ENCODE measurements around the gene TXNIP. TPM values are rescaled to one million over a fixed set of nuclear protein-coding genes. Genes with fewer than 3 reads are reported as not detected.
A peak's percentile ranks its signal among the peaks of the same experiment; 100 is the strongest.

TXNIP gene
- total and polyA plus RNA-seq, 7 donors: 887 to 2,747 (median 1,577) TPM

DNA sequence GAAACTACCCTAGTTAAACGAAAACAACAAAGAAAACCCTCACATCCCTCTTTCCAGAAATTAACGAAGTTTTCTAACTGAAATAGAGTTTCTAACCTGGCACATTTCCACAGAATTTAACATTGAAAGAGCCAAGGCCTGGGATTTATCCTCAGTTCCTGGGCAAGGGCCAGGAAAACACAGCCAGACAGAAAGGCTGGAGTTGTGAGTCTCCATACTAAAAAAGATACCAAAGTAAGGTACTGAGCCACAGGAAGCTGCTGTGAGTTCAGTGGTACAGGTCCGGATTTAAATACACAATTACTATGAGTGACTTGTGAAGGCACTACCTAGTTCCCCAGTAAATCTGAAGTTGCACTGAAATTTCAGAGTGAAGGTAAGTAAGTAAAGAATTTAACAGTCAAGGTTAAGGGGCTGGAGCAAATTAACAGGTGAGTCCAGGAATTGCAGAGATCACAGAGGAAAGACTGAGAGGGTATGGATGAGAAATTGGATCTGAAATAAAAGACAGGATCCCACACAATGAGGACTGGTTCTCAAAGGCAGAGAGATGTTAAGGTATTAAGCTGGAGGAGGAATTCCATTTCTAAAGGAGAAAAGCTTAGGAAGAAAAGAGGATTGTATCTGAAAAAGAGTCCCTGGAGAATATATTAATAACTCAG, 39.5 kb downstream of the TXNIP start:
- Histone ChIP-seq H3K27me3 (ENCODE audit: insufficient read depth in 3 of 3, low read length in 2 of 3) (no peaks in the 10 kb centered on the region), H3K9me3 (no peaks in the 10 kb centered on the region), H3K4me3 (peak overlapping the region; percentile 68), H3K4me1 (peaks cover 72% of the 10 kb centered on the region), H3K36me3 (ENCODE audit: insufficient read depth in 1 of 2, low read depth in 1 of 2) (no peaks in the 10 kb centered on the region), H3K27ac (peak overlapping the region; percentile 92)
- intact Hi-C loops (cut with DNase I): no loop called here
- ATAC-seq (peak in 3 of 4 donors; percentile 15 to 56 (median 35)), DNase-seq (peak; percentile 43 to 68)
- TF ChIP-seq CTCF (IDR thresholded peaks at IDR 0.05): no peak
- WGBS, 3 donors: 1 to 3% (median 3%) methylated on average over 3 of the region's 3 CpGs

- H3K27ac ChIP-seq: peak overlapping the region; percentile 92
- H3K27me3 ChIP-seq (ENCODE audit: insufficient read depth in 3 of 3, low read length in 2 of 3): no peaks in the 10 kb centered on the region
- H3K4me1 ChIP-seq: peaks cover 73% of the 10 kb centered on the region
- TF ChIP-seq CTCF (IDR thresholded peaks at IDR 0.05): no peak
- peak overlapping the region; percentile 68 for H3K4me3 ChIP-seq
- H3K9me3 ChIP-seq: no peaks in the 10 kb centered on the region
- H3K36me3 ChIP-seq (ENCODE audit: insufficient read depth in 1 of 2, low read depth in 1 of 2): no peaks in the 10 kb centered on the region
- no peak for ATAC-seq
- intact Hi-C loops (cut with DNase I): no loop called here
- no peak for DNase-seq
Measured at GRCh38 chr1:145956361-145956760, 40.0 kb downstream of the TXNIP start.

GRCh38 chr1:145955436-145955835, 40.9 kb downstream of the TXNIP start:
- H3K27ac ChIP-seq: peak overlapping the region; percentile 92
- DNase-seq: no peak

DNA sequence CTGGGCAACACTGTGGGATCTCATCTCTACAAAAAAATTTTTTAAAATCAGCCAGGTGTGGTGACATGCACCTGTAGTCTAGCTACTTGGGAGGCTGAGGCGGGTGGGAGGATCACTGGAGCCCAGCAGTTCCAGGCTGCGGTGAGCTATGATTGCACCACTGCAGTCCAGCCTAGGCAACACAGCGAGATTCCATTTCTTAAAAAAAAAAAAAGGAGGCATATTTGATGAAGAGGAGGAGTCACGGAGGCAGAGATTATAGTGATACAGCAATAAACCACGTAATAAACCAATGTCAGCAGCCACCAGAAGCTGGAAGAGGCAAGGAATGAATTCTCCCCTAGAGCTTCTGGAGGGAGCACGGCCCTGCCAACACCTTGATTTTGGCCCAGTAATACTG, 42.5 kb downstream of the TXNIP start:
- H3K27me3 ChIP-seq (ENCODE audit: insufficient read depth in 3 of 3, low read length in 2 of 3): no peaks in the 10 kb centered on the region
- no peak for ATAC-seq
- peak overlapping the region; percentile 68 for H3K4me3 ChIP-seq
- intact Hi-C loops (cut with DNase I): loop anchor here (2.0 to 5.0 kb wide), 2 partner anchors 17 to 37 kb away; partner anchors contain the start of gene PEX11B (in 1 of the 2)
- DNase-seq: no peak
- no peak for TF ChIP-seq CTCF (IDR thresholded peaks at IDR 0.05)
- H3K4me1 ChIP-seq: peaks cover 76% of the 10 kb centered on the region
- H3K36me3 ChIP-seq (ENCODE audit: insufficient read depth in 1 of 2, low read depth in 1 of 2): no peaks in the 10 kb centered on the region
- no peaks in the 10 kb centered on the region for H3K9me3 ChIP-seq
- peak overlapping the region; percentile 92 for H3K27ac ChIP-seq
- 78 to 87% (median 83%) methylated on average over 6 of the region's 6 CpGs for WGBS, 3 donors

More at GRCh38 chr1:145955436-145955835, 40.9 kb downstream of the TXNIP start:
- no peak for ATAC-seq
- H3K36me3 ChIP-seq (ENCODE audit: insufficient read depth in 1 of 2, low read depth in 1 of 2): no peaks in the 10 kb centered on the region
- no peaks in the 10 kb centered on the region for H3K9me3 ChIP-seq
- peaks cover 73% of the 10 kb centered on the region for H3K4me1 ChIP-seq
- no peaks in the 10 kb centered on the region for H3K27me3 ChIP-seq (ENCODE audit: insufficient read depth in 3 of 3, low read length in 2 of 3)
- no peak for TF ChIP-seq CTCF (IDR thresholded peaks at IDR 0.05)
- WGBS, 3 donors: 0 to 10% (median 6%) methylated on average over 2 of the region's 2 CpGs
- intact Hi-C loops (cut with DNase I): loop anchor here in 1 of 2 donors (2.0 kb wide), 1 partner anchor 19 kb away; no protein-coding TSS in a partner anchor
- H3K4me3 ChIP-seq: peak overlapping the region; percentile 68

All from psoas muscle (tissue), 8 donors.